Left lung (tissue), 10 donors: ENCODE measurements around the gene SH3PXD2B. TPM values are rescaled to one million over a fixed set of nuclear protein-coding genes. Genes with fewer than 3 reads are reported as not detected.

Experiments used
- ATAC-seq: fragments of 200-7000 bp; cut with Tn5 transposase; one replicate; pipeline ENCODE4 v1.9.1; 2020; ENCODE audit warnings: moderate library complexity
- DNase-seq, 4 donors: peaks; one replicate each; pipeline ENCODE4 v3.0.0-alpha.2; 2013 to 2020
- H3K27ac ChIP-seq, 2 donors: fragments of 200-600 bp; sonication (generic) in 1 of 2; one replicate each; pipeline versions ENCODE4 v1.5.0 to v1.8.0; 2020 to 2021
- H3K27me3 ChIP-seq, 2 donors: fragments of 200-600 bp; sonication (generic) in 1 of 2; one replicate each; pipeline versions ENCODE4 v1.5.0 to v1.8.0; 2020 to 2021
- H3K36me3 ChIP-seq, 2 donors: fragments of 200-600 bp; sonication (generic) in 1 of 2; one replicate each; pipeline versions ENCODE4 v1.5.0 to v1.8.0; 2020 to 2021
- H3K4me1 ChIP-seq, 2 donors: fragments of 200-600 bp; one replicate each; pipeline ENCODE4 v1.8.0; 2021
- H3K4me3 ChIP-seq, 2 donors: fragments of 200-600 bp; sonication (generic) in 1 of 2; one replicate each; pipeline versions ENCODE4 v1.5.0 to v1.8.0; 2020 to 2021; ENCODE audit warnings: mild to moderate bottlenecking in 1 of 2
- H3K9me3 ChIP-seq, 2 donors: fragments of 200-600 bp; sonication (generic) in 1 of 2; one replicate each; pipeline versions ENCODE4 v1.5.0 to v1.8.0; 2020 to 2021
- intact Hi-C, 2 donors: fragments of 100-400 bp; cut with DNase I; formaldehyde crosslinking; loops; one replicate each; pipeline versions ENCODE4 v1.11.2 to v1.14.2; 2022
- polyA plus RNA-seq, 6 donors: library from polyadenylated mRNA; unstranded; fragments of 120-200 nt; gene quantifications; one replicate each; pipeline ENCODE4 v1.2.1, GENCODE V29; 2013; ENCODE audit not compliant: insufficient read length in 6 of 6
- total RNA-seq, 2 donors: library from RNA; stranded (reverse); fragmentation: NEBNext Ultra II Directional; extraction: Animal tissue kit (Norgen Biotek cat#: 25700); gene quantifications; one replicate each; pipeline ENCODE4 v1.2.1, GENCODE V29; 2021
- TF ChIP-seq, protein P1 (sequence below), 2 donors: fragments of 200-600 bp; sonication (generic) in 1 of 2; IDR thresholded peaks; one replicate each; pipeline versions ENCODE4 v1.5.0 to v1.8.0; 2021; ENCODE audit warnings: antibody characterized with exemption in 2 of 2
- donor health status: DM: no; HTN: yes; CAD: no.
- donor health status: DM: no; HTN: no; CAD: no.

SH3PXD2B gene
- total and polyA plus RNA-seq, 8 donors = 35.4 to 57.5 (median 43.8) TPM

DNA sequence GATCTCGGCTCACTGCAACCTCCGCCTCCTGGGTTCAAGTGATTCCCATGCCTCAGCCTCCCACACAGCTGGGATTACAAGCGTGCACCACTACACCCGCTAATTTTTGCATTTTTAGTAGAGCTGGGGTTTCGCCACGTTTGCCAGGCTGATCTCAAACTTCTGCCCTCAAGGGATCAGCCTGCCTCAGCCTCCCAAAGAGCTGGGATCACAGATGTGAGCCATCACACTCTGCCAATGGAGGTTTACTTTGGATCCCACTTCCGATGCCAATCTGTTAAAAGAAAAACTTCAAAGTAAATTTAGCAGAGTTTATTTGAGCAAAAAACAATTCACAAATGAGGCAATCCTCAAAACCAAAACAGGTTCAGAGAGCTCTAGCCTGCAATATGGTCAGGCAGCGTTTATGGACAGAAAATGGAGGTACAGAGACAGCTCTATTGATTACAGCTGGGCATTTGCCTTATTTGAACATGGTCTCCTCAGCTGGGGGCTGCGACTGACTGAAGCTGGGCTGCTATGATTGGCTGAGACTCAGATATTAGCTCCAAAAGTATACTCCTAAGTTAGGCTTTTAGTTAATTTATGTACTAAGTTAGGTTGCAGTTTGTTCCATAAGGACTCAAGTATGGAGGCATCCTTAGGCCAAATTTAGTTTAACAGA is 152.1 kb downstream of the SH3PXD2B start:
- intact Hi-C loops = no loop called here
- peaks cover 0 to 10% of the 10 kb centered on the region in 2 donors for H3K9me3 ChIP-seq
- H3K4me3 ChIP-seq = no peak overlapping the region
- TF ChIP-seq, protein P1, sequence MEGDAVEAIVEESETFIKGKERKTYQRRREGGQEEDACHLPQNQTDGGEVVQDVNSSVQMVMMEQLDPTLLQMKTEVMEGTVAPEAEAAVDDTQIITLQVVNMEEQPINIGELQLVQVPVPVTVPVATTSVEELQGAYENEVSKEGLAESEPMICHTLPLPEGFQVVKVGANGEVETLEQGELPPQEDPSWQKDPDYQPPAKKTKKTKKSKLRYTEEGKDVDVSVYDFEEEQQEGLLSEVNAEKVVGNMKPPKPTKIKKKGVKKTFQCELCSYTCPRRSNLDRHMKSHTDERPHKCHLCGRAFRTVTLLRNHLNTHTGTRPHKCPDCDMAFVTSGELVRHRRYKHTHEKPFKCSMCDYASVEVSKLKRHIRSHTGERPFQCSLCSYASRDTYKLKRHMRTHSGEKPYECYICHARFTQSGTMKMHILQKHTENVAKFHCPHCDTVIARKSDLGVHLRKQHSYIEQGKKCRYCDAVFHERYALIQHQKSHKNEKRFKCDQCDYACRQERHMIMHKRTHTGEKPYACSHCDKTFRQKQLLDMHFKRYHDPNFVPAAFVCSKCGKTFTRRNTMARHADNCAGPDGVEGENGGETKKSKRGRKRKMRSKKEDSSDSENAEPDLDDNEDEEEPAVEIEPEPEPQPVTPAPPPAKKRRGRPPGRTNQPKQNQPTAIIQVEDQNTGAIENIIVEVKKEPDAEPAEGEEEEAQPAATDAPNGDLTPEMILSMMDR (IDR thresholded peaks at IDR 0.05) = no peak
- ATAC-seq (no peak), DNase-seq (no peak)
- H3K27me3 ChIP-seq = no peaks in the 10 kb centered on the region
- no peaks in the 10 kb centered on the region for H3K4me1 ChIP-seq
- H3K27ac ChIP-seq = no peak overlapping the region
- H3K36me3 ChIP-seq = no peaks in the 10 kb centered on the region

- Histone ChIP-seq H3K4me3 (no peak overlapping the region), H3K4me1 (no peaks in the 10 kb centered on the region), H3K27me3 (no peaks in the 10 kb centered on the region), H3K27ac (no peak overlapping the region), H3K9me3 (no peaks in the 10 kb centered on the region), H3K36me3 (no peaks in the 10 kb centered on the region)
- intact Hi-C loops = loop anchor here in 1 of 2 donors (10.0 kb wide), 1 partner anchor 195 kb away; no protein-coding TSS in a partner anchor
- TF ChIP-seq, protein P1 (IDR thresholded peaks at IDR 0.05) = no peak
- DNase-seq = no peak
- no peak for ATAC-seq
These were observed 154.3 kb downstream of the SH3PXD2B start for GRCh38 chr5:172299916-172300439.

- DNase-seq = no peak
These were observed 159.5 kb downstream of the SH3PXD2B start for GRCh38 chr5:172294831-172295230.

DNA sequence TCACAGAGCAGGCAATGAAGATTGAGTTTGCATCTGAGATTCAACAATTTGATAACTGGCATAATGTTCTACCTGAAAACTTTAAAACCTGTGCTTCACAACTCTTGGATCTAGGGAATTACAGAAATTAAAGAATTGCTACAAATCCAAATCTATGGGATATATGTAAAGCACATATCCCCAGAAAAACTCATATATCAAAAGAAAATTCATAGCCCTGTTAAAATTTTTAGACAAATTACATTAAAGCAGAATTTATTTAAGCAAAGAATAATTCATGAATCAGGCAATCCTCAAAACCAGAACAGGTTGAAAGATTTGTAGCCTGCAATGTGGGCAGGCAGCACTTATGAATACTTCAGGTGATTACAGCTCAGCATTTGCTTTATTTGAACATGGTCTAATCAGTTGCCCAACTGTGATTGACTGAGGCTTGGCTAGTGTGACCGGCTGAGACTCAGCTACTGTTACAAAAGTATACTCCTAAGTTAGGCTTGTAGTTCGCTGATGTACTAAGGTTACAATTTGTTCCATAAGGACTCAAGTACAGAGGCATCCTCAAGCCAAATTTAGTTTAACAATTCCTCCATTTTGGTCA is 160.5 kb downstream of the SH3PXD2B start:
- Histone ChIP-seq H3K36me3 (no peaks in the 10 kb centered on the region), H3K4me3 (no peak overlapping the region), H3K4me1 (peaks cover 2 to 8% of the 10 kb centered on the region in 2 donors), H3K9me3 (no peaks in the 10 kb centered on the region), H3K27ac (no peak overlapping the region), H3K27me3 (no peaks in the 10 kb centered on the region)
- intact Hi-C loops = loop anchor here in 1 of 2 donors (10.0 kb wide), 1 partner anchor 189 kb away; no protein-coding TSS in a partner anchor
- ATAC-seq (peak; percentile 75), DNase-seq (no peak)
- TF ChIP-seq, protein P1 (IDR thresholded peaks at IDR 0.05) = no peak

More at GRCh38 chr5:172294831-172295230, 159.5 kb downstream of the SH3PXD2B start:
- Histone ChIP-seq H3K4me1 (peaks cover 2 to 8% of the 10 kb centered on the region in 2 donors), H3K36me3 (no peaks in the 10 kb centered on the region), H3K27me3 (no peaks in the 10 kb centered on the region), H3K27ac (no peak overlapping the region), H3K9me3 (no peaks in the 10 kb centered on the region), H3K4me3 (no peak overlapping the region)
- ATAC-seq = no peak
- intact Hi-C loops = loop anchor here in 1 of 2 donors (10.0 kb wide), 1 partner anchor 190 kb away; no protein-coding TSS in a partner anchor
- TF ChIP-seq, protein P1 (IDR thresholded peaks at IDR 0.05) = no peak
